Measurements from ENCODE around the gene SHB.

- TF ChIP-seq CTCF (IDR thresholded peaks at IDR 0.05) (no peak), POLR2A (IDR thresholded peaks at IDR 0.05) (no peak)
Observed at GRCh38 chr9:38066197-38066913, 2.7 kb downstream of the SHB start.
